Measurements from ENCODE around the gene CDCA8.

GRCh38 chr1:37699147-37699546 lies 6.8 kb downstream of the CDCA8 start:
- TF ChIP-seq POLR2AphosphoS5 (IDR thresholded peaks at IDR 0.05; ENCODE audit: borderline replicate concordance, low read depth, low read length) (no peak), EZH2 (IDR thresholded peaks at IDR 0.05) (no peak)
